ENCODE results near the gene LAMA4.
A peak's percentile ranks its signal among the peaks of the same experiment; 100 is the strongest.
"Not testable (repeated sequence)": the region's sequence is repeated elsewhere in the genome, so short reads cannot be mapped to it uniquely, and the experiment has no call there.

Gene LAMA4

DNA sequence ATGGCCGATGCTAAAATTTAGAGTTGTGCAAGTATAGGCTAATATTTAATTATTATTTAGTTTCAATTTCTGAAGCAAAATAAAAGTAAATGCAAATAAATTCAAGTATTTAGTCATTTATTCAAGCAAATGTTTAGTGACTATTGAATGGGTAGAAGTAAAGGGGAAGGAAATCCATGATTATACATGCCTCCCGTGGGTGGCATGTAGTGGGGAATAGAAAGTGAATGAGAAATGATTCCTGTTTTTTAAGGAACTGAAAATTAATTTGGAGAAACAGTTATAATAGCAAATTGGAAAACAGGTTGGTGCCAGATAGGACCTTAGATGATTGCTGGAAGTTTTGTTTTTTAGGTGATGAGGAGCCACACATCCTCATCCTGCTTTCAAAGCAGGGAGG lies 131.6 kb downstream of the LAMA4 start:
- H3K9me3 ChIP-seq (ENCODE audit: control insufficient read depth, insufficient read depth, low read length): no peaks in the 10 kb centered on the region
- no peaks in the 10 kb centered on the region for H3K36me3 ChIP-seq (ENCODE audit: insufficient read depth, low read length)
- H3K4me1 ChIP-seq (ENCODE audit: insufficient read depth, low read length): no peaks in the 10 kb centered on the region
- H3K9ac ChIP-seq (ENCODE audit: low read depth, low read length): no peak overlapping the region

DNA sequence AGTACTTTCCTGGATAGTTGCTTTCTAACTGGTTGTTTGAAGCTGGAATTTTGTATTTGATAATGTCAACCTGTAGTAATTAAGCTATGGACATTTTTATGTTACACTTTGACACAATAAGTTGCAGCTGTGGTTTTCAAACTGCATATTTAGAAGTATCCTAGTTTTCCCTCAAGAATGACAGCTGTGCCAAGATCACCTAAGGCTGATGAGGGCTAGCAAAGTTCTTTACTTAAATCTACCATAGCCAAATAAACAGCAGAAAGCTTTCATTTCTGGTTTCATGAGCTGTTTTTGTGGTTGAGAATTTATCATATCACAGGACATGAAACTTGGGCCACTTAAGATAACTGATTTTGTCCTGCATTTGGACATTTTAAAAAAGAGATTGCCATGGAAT lies 136.3 kb downstream of the LAMA4 start:
- H3K4me1 ChIP-seq (ENCODE audit: insufficient read depth, low read length): no peaks in the 10 kb centered on the region
- no peaks in the 10 kb centered on the region for H3K36me3 ChIP-seq (ENCODE audit: insufficient read depth, low read length)
- H3K9ac ChIP-seq (ENCODE audit: low read depth, low read length): no peak overlapping the region
- no peaks in the 10 kb centered on the region for H3K9me3 ChIP-seq (ENCODE audit: control insufficient read depth, insufficient read depth, low read length)

DNA sequence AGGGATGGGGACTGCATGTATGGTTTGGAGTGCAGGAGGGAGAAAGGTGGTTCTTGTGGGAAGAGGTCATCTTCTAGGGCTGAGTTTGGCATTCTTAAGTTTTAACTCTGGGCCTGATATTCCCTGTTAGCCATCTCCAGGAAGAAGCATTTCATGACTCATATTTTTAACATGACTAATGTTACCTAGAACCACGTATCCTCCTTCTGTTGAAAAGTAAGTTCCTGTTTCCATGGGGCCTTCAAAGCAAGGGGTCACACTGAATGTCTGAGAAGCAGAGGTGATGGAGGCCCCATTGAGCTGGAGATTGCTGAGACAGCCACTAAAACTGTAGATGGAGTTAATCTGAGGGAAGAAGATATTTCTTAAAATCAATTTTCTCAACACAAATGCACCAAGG lies 136.8 kb downstream of the LAMA4 start:
- Histone ChIP-seq H3K4me1 (ENCODE audit: insufficient read depth, low read length) (no peaks in the 10 kb centered on the region), H3K36me3 (ENCODE audit: insufficient read depth, low read length) (no peaks in the 10 kb centered on the region)

DNA sequence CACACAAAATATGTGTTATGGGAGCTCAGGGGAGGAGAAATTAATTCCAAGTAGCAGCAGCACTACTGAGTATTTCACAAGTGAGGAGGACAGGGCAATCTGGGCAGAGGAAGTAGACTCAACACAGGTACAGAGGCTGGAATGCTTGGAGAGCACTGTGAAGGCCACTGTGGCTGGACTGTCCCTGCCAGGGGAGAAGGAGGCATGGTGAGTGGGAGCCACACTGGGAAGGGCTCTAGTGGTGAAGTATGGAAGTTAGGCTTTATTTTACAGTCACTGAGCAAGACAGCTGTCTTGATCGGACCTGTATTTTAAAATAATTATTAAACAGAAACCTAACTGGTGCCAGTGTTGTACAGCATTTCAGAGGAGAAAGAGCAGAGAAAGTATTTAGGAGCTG lies 138.1 kb downstream of the LAMA4 start:
- Histone ChIP-seq H3K9me3 (ENCODE audit: control insufficient read depth, insufficient read depth, low read length) (no peaks in the 10 kb centered on the region), H3K36me3 (ENCODE audit: insufficient read depth, low read length) (no peaks in the 10 kb centered on the region), H3K9ac (ENCODE audit: low read depth, low read length) (no peak overlapping the region), H3K4me1 (ENCODE audit: insufficient read depth, low read length) (no peaks in the 10 kb centered on the region)

More for the DNA sequence above, 136.8 kb downstream of the LAMA4 start:
- no peaks in the 10 kb centered on the region for H3K9me3 ChIP-seq (ENCODE audit: control insufficient read depth, insufficient read depth, low read length)
- H3K9ac ChIP-seq (ENCODE audit: low read depth, low read length): no peak overlapping the region

DNA sequence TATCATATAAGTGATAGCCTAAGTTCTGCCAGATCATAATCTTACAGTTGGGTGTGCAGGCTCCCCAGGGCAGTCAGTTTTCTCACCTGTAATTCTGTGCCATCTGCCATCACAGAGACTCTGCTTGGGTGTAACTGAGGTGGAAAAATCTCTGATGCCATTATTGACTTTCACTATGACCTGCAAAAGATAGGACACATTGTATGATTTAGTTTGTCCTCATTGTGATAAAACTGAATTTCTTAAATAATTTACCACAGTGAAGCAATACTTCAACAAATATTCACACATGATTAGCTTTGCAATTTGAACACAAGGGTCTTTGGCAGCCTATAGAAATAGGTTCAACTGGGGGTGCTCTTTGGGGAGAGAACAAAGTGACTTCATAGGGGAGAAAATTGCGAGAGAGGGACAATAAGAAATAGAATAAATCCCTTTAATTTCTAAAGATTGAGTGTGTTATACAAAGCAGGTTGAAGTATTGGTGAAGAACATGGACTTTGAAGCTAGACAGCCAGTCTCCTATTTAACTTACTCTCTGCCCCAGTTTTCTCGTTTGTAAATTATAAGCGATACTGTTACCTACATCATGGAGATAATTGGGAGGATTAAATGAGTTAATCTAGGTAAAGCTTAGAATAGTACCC lies 139.7 kb downstream of the LAMA4 start:
- Histone ChIP-seq H3K36me3 (ENCODE audit: insufficient read depth, low read length) (no peaks in the 10 kb centered on the region), H3K9ac (ENCODE audit: low read depth, low read length) (no peak overlapping the region)

DNA sequence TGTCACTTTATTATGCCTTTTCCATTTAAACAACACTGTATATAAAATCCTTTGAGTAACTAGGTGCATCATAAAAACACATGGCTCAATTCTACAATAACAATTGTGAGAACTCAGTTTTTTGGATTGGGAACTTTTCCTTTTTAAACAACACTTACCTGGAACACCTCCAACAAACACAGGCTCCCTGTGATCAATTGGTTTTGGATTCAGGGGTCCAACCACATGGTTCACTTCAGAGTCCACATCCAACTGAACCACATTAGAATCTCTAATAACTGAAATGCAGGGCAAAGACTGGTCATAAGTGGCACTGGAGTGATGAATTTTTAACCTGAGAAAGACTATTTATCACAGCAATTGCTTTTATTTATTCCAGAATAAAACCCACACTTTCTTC lies 140.4 kb downstream of the LAMA4 start:
- H3K9ac ChIP-seq (ENCODE audit: low read depth, low read length): no peak overlapping the region
- H3K4me1 ChIP-seq (ENCODE audit: insufficient read depth, low read length): no peaks in the 10 kb centered on the region
- no peaks in the 10 kb centered on the region for H3K36me3 ChIP-seq (ENCODE audit: insufficient read depth, low read length)
- no peaks in the 10 kb centered on the region for H3K9me3 ChIP-seq (ENCODE audit: control insufficient read depth, insufficient read depth, low read length)

More for the DNA sequence above, 139.7 kb downstream of the LAMA4 start:
- Histone ChIP-seq H3K9me3 (ENCODE audit: control insufficient read depth, insufficient read depth, low read length) (no peaks in the 10 kb centered on the region), H3K4me1 (ENCODE audit: insufficient read depth, low read length) (no peaks in the 10 kb centered on the region)

DNA sequence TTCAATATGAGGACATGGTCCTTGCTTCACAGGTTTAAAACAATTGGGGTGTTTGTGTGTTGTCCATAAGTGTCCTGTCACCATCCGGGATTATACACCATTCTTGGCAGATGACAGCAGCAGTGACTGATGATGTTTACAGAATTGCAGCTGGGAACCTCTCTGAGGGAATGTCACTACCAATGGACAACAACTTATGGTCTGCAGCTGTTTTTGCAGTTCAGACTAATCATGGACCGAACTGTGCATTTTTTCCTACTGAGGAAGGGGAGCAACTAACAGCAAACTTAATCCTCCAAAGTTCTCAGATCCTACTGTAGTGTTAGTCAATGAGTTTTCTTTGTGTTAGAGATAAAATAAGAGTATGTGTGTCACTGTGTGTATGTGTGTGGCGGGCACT lies 140.9 kb downstream of the LAMA4 start:
- no peaks in the 10 kb centered on the region for H3K9me3 ChIP-seq (ENCODE audit: control insufficient read depth, insufficient read depth, low read length)
- no peak overlapping the region for H3K9ac ChIP-seq (ENCODE audit: low read depth, low read length)
- H3K36me3 ChIP-seq (ENCODE audit: insufficient read depth, low read length): no peaks in the 10 kb centered on the region
- H3K4me1 ChIP-seq (ENCODE audit: insufficient read depth, low read length): no peaks in the 10 kb centered on the region

DNA sequence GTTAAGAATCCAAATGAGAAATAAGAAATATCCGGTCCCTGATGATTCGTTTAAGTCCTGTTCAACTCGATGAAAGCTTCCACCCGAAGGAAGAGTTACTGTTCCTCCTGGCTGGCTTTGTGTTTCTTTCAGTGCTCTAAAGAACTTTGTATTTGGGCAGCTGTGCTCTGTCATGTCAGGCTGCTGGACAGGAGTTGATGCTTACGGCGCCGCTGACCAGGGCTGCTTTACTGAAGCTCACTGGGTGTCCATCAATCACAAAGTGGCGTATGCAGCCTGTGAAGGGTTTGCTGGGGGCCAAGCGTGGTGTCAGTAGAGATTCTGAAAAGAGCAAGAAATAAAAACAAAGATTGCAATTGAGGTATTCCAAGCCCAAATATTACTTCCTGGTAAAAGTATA lies 145.1 kb downstream of the LAMA4 start:
- Histone ChIP-seq H3K36me3 (ENCODE audit: insufficient read depth, low read length) (no peaks in the 10 kb centered on the region), H3K4me1 (ENCODE audit: insufficient read depth, low read length) (no peaks in the 10 kb centered on the region), H3K9ac (ENCODE audit: low read depth, low read length) (no peak overlapping the region), H3K9me3 (ENCODE audit: control insufficient read depth, insufficient read depth, low read length) (no peaks in the 10 kb centered on the region)

DNA sequence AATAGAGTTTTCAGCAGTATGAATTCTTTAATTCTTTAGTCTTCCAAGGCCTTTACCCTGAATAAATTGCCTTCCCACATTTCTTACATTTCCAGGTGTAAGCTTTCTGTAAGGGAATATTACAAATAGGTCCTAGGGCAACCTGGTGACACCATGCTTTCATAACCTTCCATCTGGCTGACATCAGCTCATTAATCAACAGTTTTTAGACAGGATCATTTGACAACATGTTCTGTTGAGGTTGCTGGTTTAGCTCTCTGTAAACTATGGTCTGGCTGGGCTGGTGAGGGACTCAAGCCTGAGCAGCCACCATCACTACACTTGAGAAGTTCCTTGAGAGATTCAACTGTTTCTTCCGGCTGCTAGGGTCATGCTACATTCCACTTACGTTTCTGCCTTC lies 147.8 kb downstream of the LAMA4 start:
- no peak overlapping the region for H3K9ac ChIP-seq (ENCODE audit: low read depth, low read length)
- H3K36me3 ChIP-seq (ENCODE audit: insufficient read depth, low read length): no peaks in the 10 kb centered on the region
- H3K9me3 ChIP-seq (ENCODE audit: control insufficient read depth, insufficient read depth, low read length): no peaks in the 10 kb centered on the region
- H3K4me1 ChIP-seq (ENCODE audit: insufficient read depth, low read length): peaks cover 10% of the 10 kb centered on the region

DNA sequence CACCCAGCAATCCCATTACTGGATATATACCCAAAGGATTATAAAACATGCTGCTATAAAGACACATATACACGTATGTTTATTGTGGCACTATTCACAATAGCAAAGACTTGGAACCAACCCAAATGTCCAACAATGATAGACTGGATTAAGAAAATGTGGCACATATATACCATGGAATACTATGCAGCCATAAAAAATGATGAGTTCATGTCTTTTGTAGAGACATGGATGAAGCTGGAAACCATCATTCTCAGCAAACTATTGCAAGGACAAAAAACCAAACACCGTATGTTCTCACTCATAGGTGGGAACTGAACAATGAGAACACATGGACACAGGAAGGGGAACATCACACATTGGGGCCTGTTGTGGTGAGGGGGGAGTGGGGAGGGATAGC lies 148.3 kb downstream of the LAMA4 start:
- not testable (repeated sequence) for H3K9me3 ChIP-seq (ENCODE audit: control insufficient read depth, insufficient read depth, low read length); H3K36me3 ChIP-seq (ENCODE audit: insufficient read depth, low read length); H3K9ac ChIP-seq (ENCODE audit: low read depth, low read length)
- H3K4me1 ChIP-seq (ENCODE audit: insufficient read depth, low read length): peaks cover 15% of the 10 kb centered on the region

DNA sequence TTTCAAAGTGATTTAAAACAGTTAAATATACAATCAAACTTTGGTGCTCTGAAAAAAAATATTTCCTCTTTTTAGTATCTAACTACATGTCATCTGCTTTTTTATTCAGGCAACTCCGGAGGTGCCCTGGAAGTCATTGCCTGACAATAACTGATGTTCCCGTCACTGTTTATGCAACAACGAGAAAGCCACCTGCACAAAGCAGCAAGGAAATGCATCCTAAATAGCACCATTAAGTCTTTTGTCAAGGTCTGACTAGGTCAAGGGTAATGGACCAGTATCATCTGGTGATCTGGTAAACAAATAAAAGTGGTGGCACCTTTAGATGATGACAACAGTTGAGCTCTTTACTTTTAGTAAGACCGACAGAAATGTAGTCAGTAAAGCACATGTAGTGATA lies 153.8 kb downstream of the LAMA4 start:
- H3K9me3 ChIP-seq (ENCODE audit: control insufficient read depth, insufficient read depth, low read length): no peaks in the 10 kb centered on the region

DNA sequence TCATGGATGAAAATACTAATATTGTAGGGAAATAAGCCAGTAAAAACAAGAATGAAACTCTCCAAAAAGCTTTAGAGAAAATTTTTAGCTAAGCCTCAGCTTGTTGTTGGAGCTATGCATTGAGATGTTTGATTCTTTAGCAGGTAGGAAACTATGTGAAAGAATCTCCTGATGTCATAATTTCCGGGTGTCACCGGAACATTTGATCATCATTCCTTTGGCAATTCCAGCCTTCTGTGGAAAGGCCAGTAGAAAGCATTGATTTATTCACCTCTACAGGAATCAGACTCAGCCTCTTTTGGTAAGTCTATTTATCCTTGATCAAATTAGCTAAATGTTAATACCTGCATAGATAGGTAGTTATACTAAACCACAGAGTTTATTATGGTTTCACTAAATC lies 157.5 kb downstream of the LAMA4 start:
- H3K4me1 ChIP-seq (ENCODE audit: insufficient read depth, low read length): peaks cover 28% of the 10 kb centered on the region
- 0 out of 2 replicates have a peak, but pooled peaks cover 3% of the 10 kb centered on the region for H3K36me3 ChIP-seq (ENCODE audit: insufficient read depth, low read length)
- H3K9ac ChIP-seq (ENCODE audit: low read depth, low read length): no peak overlapping the region
- H3K9me3 ChIP-seq (ENCODE audit: control insufficient read depth, insufficient read depth, low read length): no peaks in the 10 kb centered on the region

More for the DNA sequence above, 153.8 kb downstream of the LAMA4 start:
- Histone ChIP-seq H3K36me3 (ENCODE audit: insufficient read depth, low read length) (0 out of 2 replicates have a peak, but pooled peaks cover 3% of the 10 kb centered on the region), H3K4me1 (ENCODE audit: insufficient read depth, low read length) (peaks cover 34% of the 10 kb centered on the region), H3K9ac (ENCODE audit: low read depth, low read length) (no peak overlapping the region)

DNA sequence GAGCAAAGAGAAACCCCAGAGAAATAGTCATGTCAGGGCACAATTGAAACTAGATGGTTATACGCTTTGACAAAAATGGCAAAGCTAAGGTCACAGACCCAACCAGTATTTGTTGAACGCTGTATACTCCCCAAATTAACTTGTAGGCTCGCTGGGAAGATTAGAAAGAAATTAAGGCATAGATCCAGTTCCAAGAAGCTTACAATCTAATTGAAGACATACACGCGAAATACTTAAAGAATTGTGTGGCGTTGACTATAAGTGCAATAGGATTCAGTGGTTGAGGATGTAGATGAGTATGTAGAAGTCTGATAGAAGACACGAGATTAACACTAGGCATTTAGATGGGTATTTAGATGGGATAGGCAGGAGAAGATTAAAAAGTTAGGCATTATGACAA lies 166.5 kb downstream of the LAMA4 start:
- Histone ChIP-seq H3K36me3 (ENCODE audit: insufficient read depth, low read length) (no peaks in the 10 kb centered on the region), H3K4me1 (ENCODE audit: insufficient read depth, low read length) (no peaks in the 10 kb centered on the region), H3K9ac (ENCODE audit: low read depth, low read length) (peak overlapping the region; percentile 64; the same call in 1 of the 2 replicates), H3K9me3 (ENCODE audit: control insufficient read depth, insufficient read depth, low read length) (no peaks in the 10 kb centered on the region)

DNA sequence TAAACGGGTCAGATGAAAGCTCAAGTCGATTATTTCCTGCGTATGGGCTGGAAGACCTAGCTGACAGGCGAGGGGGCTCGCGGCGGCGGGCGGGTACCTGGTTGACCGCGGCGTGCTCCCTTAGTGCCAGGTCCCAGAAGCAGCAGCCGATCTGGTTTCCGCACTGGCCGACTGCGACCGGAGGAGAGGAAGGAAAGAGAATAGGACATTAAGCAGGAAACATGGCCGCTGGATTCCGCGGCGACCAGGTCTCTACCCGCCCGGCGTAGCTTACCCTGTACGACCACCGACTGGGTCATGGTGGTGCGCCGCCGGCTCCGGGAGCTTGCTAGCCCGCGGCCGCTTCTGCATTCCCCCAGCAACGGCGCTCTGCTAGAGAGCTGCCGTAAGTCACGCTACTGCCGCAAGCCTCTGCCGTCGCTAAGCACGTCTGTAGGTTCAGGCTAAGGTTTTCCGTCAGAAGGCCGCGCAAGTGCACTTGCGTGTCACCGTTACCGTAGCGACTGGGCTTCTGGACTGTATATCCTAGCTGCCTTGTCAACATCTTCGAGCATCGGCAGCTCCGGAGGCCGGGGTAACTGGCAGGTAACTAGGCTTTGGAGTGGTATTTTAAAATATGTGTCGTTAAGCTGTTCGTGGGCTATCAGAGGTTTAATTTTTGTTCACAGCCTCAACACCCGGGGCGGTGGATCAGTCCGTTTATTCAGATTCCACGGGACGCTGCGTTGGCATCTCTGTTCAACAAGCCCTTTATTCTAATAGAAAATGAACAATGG lies 167.0 kb downstream of the LAMA4 start, which contains the start of the genes FAM229B and TUBE1:
TSS of gene FAM229B (plus strand) at position 456 of the 776 bp plus-strand sequence. CDS start 11,693 bp downstream, outside the sequence.
TSS of gene TUBE1 (minus strand) at position 347 of the 776 bp plus-strand sequence. CDS start at position 299, 48 bp downstream.
- Histone ChIP-seq H3K4me1 (ENCODE audit: insufficient read depth, low read length) (no peaks in the 10 kb centered on the region), H3K9ac (ENCODE audit: low read depth, low read length) (peak within 1 kb of the TSS; percentile 64), H3K9me3 (ENCODE audit: control insufficient read depth, insufficient read depth, low read length) (no peaks in the 10 kb centered on the region), H3K36me3 (ENCODE audit: insufficient read depth, low read length) (no peaks in the 10 kb centered on the region)

DNA sequence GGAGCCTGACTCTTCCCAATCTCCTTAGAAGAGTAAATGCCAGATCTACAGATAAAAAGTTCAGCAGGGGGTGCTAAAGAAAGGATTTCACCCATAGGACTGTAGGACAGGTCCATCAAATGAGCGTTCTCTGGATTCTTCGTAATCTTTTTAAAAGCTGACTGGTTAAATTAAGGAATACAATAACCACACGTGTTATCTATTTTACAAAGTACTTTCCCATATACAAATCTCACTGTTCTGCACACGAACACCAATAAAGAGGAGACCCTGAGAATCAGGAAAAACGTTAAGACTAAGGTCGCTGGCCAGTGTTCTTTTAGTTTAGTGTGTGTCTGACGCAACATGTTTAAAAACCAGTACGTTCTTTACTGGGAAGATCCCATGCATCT lies 167.6 kb downstream of the LAMA4 start:
- Histone ChIP-seq H3K9me3 (ENCODE audit: control insufficient read depth, insufficient read depth, low read length) (no peaks in the 10 kb centered on the region), H3K4me1 (ENCODE audit: insufficient read depth, low read length) (no peaks in the 10 kb centered on the region), H3K9ac (ENCODE audit: low read depth, low read length) (peak overlapping the region; percentile 64), H3K36me3 (ENCODE audit: insufficient read depth, low read length) (no peaks in the 10 kb centered on the region)

Data from ES-I3 (cell line).